ENCODE data around the gene RCSD1. TPM values are rescaled to one million over a fixed set of nuclear protein-coding genes. Genes with fewer than 3 reads are reported as not detected.
A peak's percentile ranks its signal among the peaks of the same experiment; 100 is the strongest.

Gene RCSD1
- total and polyA plus RNA-seq, 2 of the 13 experiments (the other 11 are each of a cell fraction or from before 2014, with no cell fraction given), result not detected

DNA sequence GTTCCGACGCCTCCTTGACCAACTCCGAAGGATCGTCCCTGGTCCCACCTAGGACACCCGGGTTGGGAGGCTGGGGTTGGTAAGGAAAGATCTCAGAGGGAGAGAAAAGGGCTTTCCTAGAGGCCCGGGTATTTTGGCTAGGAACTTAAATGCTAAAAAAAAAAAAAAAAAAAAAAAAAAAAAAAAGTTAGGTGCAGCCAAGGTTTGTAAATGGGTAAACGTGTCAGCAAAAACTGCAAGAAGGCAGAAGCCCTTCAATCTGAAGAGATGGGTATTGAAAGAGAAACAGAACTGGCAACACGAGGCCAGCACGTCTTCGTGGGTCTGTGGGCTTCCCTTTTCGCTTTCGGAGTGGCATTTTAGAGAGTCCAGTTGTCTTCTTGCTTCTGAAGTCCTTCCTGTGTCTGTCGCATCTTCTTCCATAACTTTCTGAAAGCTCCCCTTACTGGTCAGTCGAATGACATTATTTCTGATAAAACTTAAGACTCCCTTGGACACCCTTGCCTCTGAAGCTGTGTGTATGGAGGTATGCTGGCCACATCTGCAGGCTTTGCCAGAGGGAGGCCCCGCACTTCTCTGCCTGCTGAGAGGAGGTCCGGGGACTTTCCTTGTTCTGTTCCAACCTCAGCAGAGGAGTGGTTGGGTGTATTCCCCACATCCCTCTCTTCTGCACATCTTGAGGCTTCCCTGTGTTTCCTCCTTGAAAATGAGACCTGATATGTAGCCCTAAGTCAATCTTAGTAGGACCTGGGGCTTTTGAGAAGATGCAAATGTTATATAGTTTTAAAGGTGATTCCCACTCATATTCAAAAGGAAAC lies 745 bp downstream of the RCSD1 start:
- BruUV-seq (replicated peaks), result no TSS peak
- H3K27ac ChIP-seq (ENCODE audit: extremely low read length, insufficient read depth, low read length), result no peak overlapping the region
- peaks cover 2 to 56% of the 10 kb centered on the region in 2 experiments; a peak in 4 of 5 replicates for H3K27me3 ChIP-seq (ENCODE audit: control insufficient read depth in 1 of 2, insufficient read depth in 2 of 2, low read length in 2 of 2)
- TF ChIP-seq ARNT2 (CRISPR knock-in tag; IDR thresholded peaks at IDR 0.05; ENCODE audit: low read depth), result no peak
- TF ChIP-seq POGZ (CRISPR knock-in tag; IDR thresholded peaks at IDR 0.05), result no peak
- no peak for TF ChIP-seq SIX1 (CRISPR knock-in tag; IDR thresholded peaks at IDR 0.05; ENCODE audit: borderline replicate concordance)
- TF ChIP-seq ZNF547 (CRISPR knock-in tag; IDR thresholded peaks at IDR 0.05), result no peak
- TF ChIP-seq GZF1 (CRISPR knock-in tag; IDR thresholded peaks at IDR 0.05), result no peak
- no peak for TF ChIP-seq FOXA3 (CRISPR knock-in tag; IDR thresholded peaks at IDR 0.05)
- no peak for TF ChIP-seq ZNF326 (CRISPR knock-in tag; IDR thresholded peaks at IDR 0.05; ENCODE audit: borderline replicate concordance)
- TF ChIP-seq HCFC1 (IDR thresholded peaks at IDR 0.05; ENCODE audit: low read depth, low read length), result no peak
- TF ChIP-seq, protein P1, sequence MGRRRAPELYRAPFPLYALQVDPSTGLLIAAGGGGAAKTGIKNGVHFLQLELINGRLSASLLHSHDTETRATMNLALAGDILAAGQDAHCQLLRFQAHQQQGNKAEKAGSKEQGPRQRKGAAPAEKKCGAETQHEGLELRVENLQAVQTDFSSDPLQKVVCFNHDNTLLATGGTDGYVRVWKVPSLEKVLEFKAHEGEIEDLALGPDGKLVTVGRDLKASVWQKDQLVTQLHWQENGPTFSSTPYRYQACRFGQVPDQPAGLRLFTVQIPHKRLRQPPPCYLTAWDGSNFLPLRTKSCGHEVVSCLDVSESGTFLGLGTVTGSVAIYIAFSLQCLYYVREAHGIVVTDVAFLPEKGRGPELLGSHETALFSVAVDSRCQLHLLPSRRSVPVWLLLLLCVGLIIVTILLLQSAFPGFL (CRISPR knock-in tag; IDR thresholded peaks at IDR 0.05), result no peak
- no peak for TF ChIP-seq CBX1 (IDR thresholded peaks at IDR 0.05; ENCODE audit: low read depth)
- no peak for TF ChIP-seq BRD4 (CRISPR knock-in tag; IDR thresholded peaks at IDR 0.05)
- TF ChIP-seq HIC2 (CRISPR knock-in tag; IDR thresholded peaks at IDR 0.05; ENCODE audit: low read depth), result no peak
- TF ChIP-seq ZNF674 (CRISPR knock-in tag; IDR thresholded peaks at IDR 0.05; ENCODE audit: low read depth), result no peak
- TF ChIP-seq, protein P2, sequence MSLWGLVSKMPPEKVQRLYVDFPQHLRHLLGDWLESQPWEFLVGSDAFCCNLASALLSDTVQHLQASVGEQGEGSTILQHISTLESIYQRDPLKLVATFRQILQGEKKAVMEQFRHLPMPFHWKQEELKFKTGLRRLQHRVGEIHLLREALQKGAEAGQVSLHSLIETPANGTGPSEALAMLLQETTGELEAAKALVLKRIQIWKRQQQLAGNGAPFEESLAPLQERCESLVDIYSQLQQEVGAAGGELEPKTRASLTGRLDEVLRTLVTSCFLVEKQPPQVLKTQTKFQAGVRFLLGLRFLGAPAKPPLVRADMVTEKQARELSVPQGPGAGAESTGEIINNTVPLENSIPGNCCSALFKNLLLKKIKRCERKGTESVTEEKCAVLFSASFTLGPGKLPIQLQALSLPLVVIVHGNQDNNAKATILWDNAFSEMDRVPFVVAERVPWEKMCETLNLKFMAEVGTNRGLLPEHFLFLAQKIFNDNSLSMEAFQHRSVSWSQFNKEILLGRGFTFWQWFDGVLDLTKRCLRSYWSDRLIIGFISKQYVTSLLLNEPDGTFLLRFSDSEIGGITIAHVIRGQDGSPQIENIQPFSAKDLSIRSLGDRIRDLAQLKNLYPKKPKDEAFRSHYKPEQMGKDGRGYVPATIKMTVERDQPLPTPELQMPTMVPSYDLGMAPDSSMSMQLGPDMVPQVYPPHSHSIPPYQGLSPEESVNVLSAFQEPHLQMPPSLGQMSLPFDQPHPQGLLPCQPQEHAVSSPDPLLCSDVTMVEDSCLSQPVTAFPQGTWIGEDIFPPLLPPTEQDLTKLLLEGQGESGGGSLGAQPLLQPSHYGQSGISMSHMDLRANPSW (CRISPR knock-in tag; IDR thresholded peaks at IDR 0.05; ENCODE audit: borderline replicate concordance), result no peak
- TF ChIP-seq SRSF1 (optimal IDR thresholded peaks at IDR 0.05; ENCODE audit: low read depth, low read length), result no peak
- TF ChIP-seq, protein P3, sequence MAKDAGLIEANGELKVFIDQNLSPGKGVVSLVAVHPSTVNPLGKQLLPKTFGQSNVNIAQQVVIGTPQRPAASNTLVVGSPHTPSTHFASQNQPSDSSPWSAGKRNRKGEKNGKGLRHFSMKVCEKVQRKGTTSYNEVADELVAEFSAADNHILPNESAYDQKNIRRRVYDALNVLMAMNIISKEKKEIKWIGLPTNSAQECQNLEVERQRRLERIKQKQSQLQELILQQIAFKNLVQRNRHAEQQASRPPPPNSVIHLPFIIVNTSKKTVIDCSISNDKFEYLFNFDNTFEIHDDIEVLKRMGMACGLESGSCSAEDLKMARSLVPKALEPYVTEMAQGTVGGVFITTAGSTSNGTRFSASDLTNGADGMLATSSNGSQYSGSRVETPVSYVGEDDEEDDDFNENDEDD (CRISPR knock-in tag; IDR thresholded peaks at IDR 0.05; ENCODE audit: borderline replicate concordance), result no peak

More for the DNA sequence above, 745 bp downstream of the RCSD1 start:
- WGBS (ENCODE audit: low lambda C conversion rate), result 54% methylated on average over 16 of the region's 16 CpGs
- Histone ChIP-seq H3K4me1 (ENCODE audit: insufficient read depth, low read length) (peaks cover 15% of the 10 kb centered on the region), H2AFZ (ENCODE audit: low read length) (no peak overlapping the region), H3K9me3 (ENCODE audit: low read length) (no peaks in the 10 kb centered on the region), H4K20me1 (ENCODE audit: insufficient read depth, low read length) (no peaks in the 10 kb centered on the region), H3K36me3 (replicated peaks in 1 of 2; ENCODE audit: control insufficient read depth in 1 of 2, insufficient read depth in 2 of 2, low read length in 2 of 2) (no peaks in the 10 kb centered on the region), H3K4me3 (replicated peaks in 1 of 3; ENCODE audit: insufficient read depth in 1 of 3, low read depth in 2 of 3, low read length in 3 of 3) (no peak overlapping the region), H3K79me2 (ENCODE audit: insufficient read depth, low read length) (no peaks in the 10 kb centered on the region), H3K9ac (ENCODE audit: insufficient read depth, low read depth, low read length) (no peak overlapping the region), H3K4me2 (ENCODE audit: low read depth, low read length) (0 out of 2 replicates have a peak overlapping the region, but pooled peaks have one; percentile 27)
- DNase-seq (ENCODE audit: low spot score) (no peak), FAIRE-seq (no peak), ATAC-seq (no peak)
- in situ Hi-C loops (cut with HindIII; ENCODE audit: extremely low pct_ligation_motif_present, low pct_unique_long_range_greater_than_20kb) (no loop called here), intact Hi-C loops (cut with micrococcal nuclease; ENCODE audit: unreplicated experiment) (no loop called here)
- POLR2A ChIA-PET, result no interaction called here
- CTCF ChIA-PET (ENCODE audit: low intra/inter-chr PET ratio, low total read pairs), result no interaction called here
